Esophagus squamous epithelium (tissue), 4 donors: Measurements from ENCODE around the gene TMEM63C.

Experiments used
- POLR2A ChIP-seq, 4 donors: fragments of 450-650 bp; IDR thresholded peaks; one replicate each; pipeline ENCODE4 v1.6.1; 2017; ENCODE audit warnings: antibody characterized with exemption in 4 of 4, mild to moderate bottlenecking in 4 of 4, moderate library complexity in 3 of 4
- TF ChIP-seq, protein P1 (sequence below), 6 experiments: fragments of 450-650 bp in 4 of 6; fragments of 200-600 bp in 2 of 6; sonication (generic) in 2 of 6; IDR thresholded peaks; one replicate each; pipeline ENCODE4 v1.5.1; 2016 to 2019; ENCODE audit warnings: antibody characterized with exemption in 6 of 6, mild to moderate bottlenecking in 4 of 6, moderate library complexity in 4 of 6

DNA sequence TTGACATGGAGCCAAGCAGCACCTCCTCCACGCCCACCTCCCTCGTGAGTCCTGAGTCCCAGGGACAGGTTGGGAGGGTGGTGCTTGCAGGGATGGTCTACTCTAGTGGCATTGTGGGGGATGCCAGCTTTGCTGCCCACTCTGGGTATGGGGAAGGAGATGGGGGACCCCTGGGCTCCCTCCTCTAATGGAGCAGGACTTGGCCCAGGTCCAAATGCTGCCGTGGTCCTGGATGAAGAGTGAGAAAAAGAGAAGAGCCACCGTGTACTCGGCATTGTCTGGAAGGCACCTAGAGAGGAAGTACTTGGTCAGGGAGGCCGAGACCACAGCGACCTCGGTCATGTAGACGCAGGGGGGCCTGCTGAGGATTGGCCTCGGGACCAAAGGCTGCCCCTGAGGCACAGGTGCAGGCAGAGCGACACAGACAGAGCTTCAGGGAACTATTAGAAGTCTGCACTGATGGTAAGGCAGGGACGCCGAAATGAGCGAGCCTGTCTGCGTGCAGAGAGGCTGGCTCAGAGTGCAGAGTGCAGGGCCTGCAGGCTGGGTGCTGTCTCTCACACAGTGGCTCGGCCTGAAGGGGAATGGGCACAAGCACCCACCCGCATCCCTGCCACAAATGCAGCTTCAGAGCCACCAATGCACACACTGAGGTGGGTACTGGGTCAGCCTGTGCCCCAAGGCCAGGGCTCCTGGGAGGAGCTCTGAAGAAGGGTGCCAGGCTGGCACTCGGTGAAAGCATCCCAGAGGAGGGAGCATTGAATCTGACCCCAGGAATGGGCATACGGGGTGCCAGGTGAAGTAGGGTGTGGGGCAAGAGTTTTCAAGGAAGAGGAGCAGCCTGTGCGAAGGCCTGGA lies 72.0 kb downstream of the TMEM63C start:
- TF ChIP-seq, protein P1, sequence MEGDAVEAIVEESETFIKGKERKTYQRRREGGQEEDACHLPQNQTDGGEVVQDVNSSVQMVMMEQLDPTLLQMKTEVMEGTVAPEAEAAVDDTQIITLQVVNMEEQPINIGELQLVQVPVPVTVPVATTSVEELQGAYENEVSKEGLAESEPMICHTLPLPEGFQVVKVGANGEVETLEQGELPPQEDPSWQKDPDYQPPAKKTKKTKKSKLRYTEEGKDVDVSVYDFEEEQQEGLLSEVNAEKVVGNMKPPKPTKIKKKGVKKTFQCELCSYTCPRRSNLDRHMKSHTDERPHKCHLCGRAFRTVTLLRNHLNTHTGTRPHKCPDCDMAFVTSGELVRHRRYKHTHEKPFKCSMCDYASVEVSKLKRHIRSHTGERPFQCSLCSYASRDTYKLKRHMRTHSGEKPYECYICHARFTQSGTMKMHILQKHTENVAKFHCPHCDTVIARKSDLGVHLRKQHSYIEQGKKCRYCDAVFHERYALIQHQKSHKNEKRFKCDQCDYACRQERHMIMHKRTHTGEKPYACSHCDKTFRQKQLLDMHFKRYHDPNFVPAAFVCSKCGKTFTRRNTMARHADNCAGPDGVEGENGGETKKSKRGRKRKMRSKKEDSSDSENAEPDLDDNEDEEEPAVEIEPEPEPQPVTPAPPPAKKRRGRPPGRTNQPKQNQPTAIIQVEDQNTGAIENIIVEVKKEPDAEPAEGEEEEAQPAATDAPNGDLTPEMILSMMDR (IDR thresholded peaks at IDR 0.05) = no peak
- TF ChIP-seq POLR2A (IDR thresholded peaks at IDR 0.05) = no peak
